GM11168 (cell line): ENCODE data around the gene FSHR.

ENCODE experiments used
- in situ Hi-C: fragments of 300-500 bp; cut with MboI; formaldehyde crosslinking; loops from one replicate; pipeline ENCODE4 v1.12.0; 2022; ENCODE audit warnings: low sequenced_read_pairs; ENCODE audit not compliant: unreplicated experiment

Gene FSHR

DNA sequence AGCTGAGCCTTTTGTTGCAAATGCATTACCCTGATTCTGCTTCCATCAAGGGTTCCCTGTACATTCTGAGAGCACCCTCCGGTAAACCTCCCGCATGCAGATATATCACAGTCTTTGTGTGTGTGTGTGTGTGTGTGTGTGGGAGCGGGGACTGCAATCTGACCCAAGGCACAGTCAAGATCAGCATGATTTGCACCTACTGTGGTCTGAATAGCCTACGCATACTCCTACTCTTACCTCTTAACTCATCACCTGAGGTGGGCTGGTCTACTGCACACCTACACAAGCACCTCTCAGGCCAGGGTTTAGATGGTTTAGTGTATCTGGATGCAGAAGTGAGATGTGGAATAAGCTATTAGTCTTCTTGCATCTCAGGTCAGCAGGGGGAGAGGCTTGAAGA, 174.6 kb downstream of the FSHR start:
- in situ Hi-C loops = no loop called here

GRCh38 chr2:48978131-48978530, 176.2 kb downstream of the FSHR start:
- in situ Hi-C loops = no loop called here

DNA sequence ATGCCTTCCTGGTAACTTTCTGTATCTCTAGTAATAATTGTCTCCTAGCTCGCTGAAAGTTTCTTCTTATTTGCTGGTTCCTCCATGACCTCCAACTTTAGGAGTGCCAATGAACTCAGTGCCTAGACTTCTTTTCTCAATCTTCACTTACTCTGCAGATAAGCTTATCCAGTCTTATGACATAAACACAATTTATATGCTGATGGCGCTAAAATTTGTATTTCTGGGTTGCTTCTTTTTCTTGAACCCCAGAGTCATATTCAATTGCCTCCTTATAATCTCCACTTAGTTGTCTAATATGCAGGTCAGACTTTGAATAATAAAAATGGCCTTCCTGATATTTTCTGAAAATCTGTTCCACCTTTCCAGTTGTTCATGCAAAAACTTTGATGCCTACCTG, 182.5 kb downstream of the FSHR start:
- in situ Hi-C loops = no loop called here

DNA sequence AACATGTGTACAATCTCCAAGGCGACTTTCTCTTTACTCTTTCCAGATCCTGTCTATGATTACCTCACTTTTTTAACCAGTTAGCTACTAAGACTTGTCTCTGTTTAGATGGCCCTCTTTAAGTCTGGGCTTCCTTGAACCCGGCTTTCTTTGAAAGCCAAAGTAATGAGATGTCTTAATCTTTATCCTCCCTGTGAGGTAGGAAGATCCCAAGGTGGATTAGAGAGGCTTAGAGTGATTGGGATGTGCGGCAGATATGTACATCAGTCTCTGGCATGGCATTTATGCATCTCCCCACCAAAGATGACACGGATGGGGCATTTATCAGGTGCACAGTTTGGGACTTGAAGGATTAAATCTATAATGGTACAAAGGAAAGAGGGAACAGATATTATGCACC, 186.3 kb downstream of the FSHR start:
- in situ Hi-C loops = no loop called here

GRCh38 chr2:48965204-48965603, 189.1 kb downstream of the FSHR start:
- in situ Hi-C loops = no loop called here

DNA sequence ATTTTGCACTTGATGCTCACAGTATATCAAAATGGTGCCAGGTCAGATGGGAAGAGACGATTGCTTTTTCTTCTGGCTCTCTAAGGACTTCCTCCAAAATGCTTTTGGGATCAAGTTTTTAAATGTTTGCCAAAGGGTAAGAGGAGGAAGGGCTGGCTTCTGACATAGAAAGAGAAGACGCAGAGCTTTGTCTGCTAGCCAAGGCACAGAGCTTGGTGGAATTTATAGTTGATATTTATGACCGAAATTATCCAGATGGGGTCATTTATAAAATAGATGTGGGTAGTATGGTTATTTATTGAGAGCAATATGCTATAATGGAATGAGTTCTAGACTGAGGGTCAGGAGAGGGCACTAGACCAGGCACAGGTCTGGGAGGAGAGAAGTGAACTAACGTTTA, 193.3 kb downstream of the FSHR start:
- in situ Hi-C loops = no loop called here

DNA sequence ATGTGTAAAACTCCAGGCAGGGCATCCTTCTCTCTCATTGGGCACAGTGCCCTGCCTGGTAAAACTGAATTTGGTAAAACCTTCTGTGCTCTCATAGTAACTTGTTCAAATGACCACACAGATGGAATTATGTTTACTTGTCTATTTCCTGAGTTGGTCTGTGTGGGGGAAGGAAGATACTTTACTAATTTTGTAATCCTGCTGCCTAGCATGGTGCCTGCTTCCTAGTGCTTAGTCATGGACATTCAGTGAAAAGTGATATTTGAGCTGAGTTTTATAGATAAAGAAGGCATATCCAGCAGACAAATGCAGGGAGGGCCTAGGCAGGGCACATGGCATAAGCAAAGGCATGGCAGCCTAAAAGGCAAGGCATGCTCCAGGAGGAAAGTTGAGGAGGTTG, 199.4 kb downstream of the FSHR start:
- in situ Hi-C loops = no loop called here

DNA sequence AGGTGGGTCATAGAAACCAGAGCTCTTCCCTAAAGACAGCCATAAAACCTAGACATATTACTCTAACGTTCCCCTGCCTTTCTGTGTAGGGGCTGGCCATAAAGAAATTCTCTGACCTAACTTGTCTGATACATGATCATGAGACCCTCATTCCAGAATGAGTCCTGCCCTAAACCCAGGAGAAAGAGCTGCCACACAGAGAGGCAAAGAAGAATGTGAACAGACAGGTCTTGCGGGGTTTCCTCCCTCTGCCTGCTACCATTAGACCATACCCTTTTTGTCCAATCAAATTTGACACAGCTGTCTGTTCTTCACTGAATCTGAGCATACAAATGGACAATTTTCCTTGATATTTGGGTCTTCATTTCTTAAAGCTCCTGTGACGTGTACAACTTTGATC, 200.0 kb downstream of the FSHR start:
- in situ Hi-C loops = no loop called here

GRCh38 chr2:48952614-48953013, 201.7 kb downstream of the FSHR start:
- in situ Hi-C loops = no loop called here

DNA sequence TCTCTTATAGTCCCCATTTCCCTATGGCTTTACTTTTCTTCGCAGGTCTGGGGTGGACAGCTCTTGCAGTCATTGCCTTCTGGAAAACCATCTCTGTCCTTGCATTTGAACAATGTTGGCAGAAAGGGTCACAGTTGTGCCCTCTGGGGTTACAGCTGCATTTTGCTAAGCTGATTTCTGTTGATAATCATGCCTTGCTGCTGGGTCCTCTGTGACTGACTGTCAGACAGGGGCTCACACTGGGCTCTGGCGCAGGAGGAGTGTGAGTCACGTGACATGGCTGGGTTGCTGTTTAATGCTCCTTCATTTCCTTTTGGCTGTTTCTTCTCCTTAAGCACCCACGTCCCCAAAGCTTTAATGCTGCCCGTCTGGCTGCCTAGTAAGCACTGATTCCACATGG, 202.2 kb downstream of the FSHR start:
- in situ Hi-C loops = no loop called here

- in situ Hi-C loops = no loop called here
These were observed 205.8 kb downstream of the FSHR start for GRCh38 chr2:48948400-48949125.

- in situ Hi-C loops = no loop called here
These were observed 207.8 kb downstream of the FSHR start for GRCh38 chr2:48946449-48947048.

GRCh38 chr2:48944956-48945355, 209.4 kb downstream of the FSHR start:
- in situ Hi-C loops = no loop called here

- in situ Hi-C loops = no loop called here
These were observed 210.9 kb downstream of the FSHR start for GRCh38 chr2:48943436-48943835.

DNA sequence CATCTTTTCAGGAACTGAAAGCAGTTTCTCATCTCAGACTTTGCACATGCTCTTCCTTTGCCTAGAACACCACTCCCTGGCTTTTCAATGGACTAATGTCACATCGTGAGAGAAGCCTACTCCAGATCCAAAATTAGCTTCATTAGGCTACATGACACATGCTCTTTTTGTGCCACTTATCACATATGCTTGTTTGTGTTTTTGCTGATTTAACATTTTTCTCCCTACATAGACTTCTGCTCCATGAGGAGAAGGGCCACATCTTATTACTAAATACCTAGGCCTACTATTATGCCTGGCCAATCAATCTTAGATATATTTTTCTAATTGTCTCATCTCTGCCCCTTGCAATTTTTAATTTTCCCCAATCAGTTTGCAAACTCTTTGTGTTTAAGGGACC, 212.4 kb downstream of the FSHR start:
- in situ Hi-C loops = no loop called here

GRCh38 chr2:48941456-48941855, 212.9 kb downstream of the FSHR start:
- in situ Hi-C loops = no loop called here

DNA sequence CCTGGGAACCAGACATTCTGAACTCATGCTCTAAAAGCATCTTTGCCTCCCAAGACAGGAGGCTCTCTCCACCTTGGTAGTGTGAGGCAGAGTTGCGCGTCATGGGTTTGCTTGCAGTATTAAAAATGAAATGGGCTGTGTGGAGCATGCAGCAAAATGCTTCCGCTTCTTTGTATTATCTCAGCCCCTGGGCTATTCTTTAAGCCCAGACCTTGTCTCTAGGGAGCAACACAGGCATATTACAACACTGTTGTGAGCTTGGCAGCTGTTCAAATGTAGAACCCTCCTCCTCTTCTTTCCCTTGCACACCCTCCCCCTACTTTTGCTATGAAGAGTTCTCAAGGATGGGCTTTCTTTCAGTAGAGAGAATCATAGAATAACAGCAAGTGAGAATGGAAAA, 213.7 kb downstream of the FSHR start:
- in situ Hi-C loops = no loop called here

DNA sequence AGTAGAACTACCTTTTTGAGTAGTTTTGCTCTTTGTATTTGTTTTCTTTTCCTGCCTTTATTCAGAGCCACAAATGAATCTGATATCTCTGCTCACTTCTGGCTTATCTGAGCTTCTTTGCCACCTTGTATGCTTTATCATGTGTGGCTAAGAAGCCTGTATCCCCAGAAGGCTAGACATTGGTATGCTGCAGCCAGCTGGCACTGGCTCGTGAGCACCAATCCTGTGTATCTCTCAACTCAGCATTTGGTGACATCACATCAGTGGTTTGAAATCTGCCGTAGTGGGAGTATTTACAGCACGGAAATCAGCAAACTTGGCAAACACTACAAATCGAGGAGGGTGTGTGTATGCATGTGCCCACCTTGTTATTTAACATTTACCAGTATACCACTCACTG, 215.1 kb downstream of the FSHR start:
- in situ Hi-C loops = no loop called here

DNA sequence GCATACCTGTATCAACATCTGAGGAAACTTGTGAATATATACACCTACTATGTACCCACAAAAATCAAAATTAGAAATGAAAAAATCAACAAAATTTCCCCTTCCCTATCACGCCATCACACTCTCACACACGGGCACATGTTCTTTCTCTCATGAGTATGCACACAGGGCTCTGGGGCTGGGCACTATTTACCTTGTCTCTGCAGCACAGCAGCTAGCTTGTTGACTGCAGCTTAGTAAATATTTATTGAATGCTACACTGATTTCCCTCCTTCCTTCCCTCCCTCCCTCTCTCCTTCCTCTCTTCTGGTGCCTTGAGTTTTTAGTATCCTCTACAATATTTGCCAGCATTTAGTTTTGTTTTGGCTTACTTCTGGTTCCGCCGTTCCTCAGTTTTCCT, 216.1 kb downstream of the FSHR start:
- in situ Hi-C loops = no loop called here

- in situ Hi-C loops = no loop called here
These were observed 219.5 kb downstream of the FSHR start for GRCh38 chr2:48934807-48935206.

GRCh38 chr2:48933828-48934497, 220.4 kb downstream of the FSHR start:
- in situ Hi-C loops = no loop called here

GRCh38 chr2:48932667-48933066, 221.6 kb downstream of the FSHR start:
- in situ Hi-C loops = no loop called here
